Activated CD8-positive, alpha-beta memory T cell treated with anti-CD3 and anti-CD28 coated beads, Interleukin-2, amount 50 U/mL, for 48 hours (primary cell): ENCODE data around the gene STK33.

ENCODE experiments used
- DNase-seq: peaks from one replicate; pipeline ENCODE4 v3.0.0-alpha.2; 2020

Gene STK33

DNA sequence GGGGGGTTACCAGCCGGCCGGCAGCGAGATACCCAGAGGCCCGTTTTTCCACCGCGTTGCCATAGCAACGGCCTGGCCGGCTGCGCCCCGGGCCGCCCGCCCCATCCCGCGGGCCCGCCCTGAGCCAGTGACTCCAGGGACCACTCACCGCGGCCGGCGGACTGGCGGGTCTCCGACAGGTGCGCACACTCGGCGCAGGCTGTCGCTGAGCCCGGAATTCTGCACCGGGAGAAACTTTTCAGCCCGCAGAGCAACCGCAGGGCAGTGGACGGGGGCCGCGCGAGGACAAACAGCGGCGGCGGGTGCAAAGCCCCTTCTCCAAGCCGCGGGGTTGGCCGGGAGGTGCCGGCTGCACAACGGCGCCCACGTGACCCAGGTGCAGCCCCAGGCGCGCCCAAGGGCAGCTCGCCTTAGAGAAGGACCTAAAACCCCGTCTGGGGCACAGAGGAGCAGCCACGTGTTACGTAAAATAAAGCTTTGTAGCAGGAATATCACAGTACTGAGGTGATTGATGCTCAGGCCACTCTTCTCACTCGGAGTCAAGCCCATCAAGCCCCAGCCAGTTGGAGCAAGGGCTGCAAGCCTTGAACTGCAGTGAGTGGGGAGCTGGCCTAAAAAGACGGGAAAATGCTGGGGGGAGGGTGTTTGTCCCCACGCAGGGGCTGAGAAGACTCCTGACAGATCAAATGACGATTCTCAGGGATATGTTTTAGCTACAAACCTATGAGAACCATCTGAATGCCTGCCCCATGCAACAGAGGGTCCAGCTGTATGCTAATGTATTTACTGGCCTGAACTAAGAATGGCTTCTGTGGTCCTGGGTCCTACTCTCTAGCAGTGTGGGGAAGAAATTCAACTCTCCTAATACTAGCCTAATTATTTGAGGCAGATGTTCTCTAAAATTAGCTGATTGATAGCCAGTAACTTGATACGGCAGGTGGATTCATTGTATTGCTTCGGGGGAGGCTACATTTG lies at the start of gene STK33:
Gene STK33 (minus strand): TSS at position 294 of the 975 bp plus-strand sequence. CDS start 119,323 bp downstream, outside the sequence.
- DNase-seq = peak; percentile 84

DNA sequence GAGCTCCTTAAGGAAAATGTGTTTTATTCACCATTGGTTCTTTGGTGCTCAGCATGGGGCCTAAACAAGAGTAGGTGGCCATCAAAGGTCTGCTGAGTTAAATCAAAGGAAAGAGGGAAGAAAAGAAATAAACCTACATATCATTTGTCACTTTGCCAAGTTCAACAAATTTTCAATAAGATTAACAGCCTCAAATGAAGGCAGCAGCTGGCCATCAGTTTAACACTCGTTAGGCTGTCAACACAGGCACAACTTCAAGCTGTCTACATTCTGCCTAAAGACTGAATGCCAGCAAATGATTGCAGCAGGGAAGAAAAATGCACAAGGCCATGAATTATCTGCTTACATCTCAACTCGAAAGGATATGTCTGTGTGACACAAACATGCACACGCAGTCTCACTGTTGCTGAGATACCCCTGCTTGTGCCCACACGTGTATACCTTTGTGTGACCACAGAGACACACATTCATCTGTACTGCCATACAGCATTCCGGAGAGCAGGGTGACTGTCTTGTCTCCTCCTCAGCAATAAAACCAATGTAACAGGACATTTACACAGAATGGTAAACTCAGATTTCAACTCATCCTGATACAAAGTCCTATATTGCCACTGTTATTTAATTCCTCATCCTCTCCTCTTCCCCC lies 48.3 kb upstream of the STK33 start:
- no peak for DNase-seq

- no peak for DNase-seq
Observed at GRCh38 chr11:8641332-8641731, 47.3 kb upstream of the STK33 start.

DNA sequence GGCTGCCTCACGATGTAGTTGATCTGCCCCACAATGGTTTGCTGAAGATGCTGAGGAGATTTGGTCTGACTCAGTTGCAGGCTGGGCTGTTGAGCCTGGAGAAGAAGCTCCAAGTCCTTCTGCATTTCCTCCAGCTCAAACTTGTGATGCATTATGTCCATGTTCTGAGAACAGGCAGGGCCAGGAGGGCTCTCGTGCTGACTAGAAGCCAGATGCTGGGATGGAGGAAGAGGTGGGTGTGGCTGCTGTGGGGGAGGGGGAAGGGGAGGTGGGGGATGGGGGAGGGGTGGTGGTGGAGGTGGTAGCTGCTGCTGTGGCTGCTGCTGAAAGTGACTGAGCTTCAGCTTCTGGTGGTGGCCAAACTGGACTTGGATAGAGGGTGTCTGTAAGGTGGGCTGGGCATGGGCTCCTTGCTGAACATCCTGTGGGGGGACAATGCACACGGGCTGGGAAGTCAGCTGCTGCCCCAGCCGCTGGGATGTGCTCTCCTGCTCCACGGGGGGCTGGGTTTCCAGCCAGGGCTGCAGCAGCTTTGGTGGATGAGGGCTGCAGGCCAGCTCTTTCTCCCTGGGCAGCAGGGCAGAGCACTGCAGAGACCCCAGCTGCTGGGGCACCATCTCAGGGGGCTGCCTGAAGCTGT lies 46.4 kb upstream of the STK33 start:
- DNase-seq = no peak

- DNase-seq = no peak
Observed at GRCh38 chr11:8639655-8640054, 45.6 kb upstream of the STK33 start.

GRCh38 chr11:8638300-8638699 lies 44.3 kb upstream of the STK33 start:
- DNase-seq = no peak

GRCh38 chr11:8636127-8636526 lies 42.1 kb upstream of the STK33 start:
- DNase-seq = no peak

DNA sequence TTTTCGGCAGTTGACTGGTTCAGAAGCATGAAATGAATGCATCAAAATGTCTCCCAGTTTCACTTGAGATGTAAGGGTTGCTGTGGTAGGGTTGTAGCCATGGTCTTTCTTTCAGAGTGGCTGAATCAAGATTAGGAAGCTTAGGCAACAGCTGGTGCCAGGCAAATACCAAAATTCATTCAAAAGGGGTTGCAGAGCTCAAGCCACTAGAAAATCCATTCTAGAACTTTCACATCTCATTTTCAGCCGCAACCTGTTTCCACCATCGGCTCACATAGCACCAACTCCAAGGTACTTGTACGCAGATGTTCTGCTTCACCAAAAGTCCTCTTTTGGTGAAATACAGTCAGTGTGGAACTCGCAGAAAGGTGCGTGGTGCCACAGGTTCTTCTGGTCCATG lies 40.5 kb upstream of the STK33 start:
- no peak for DNase-seq

DNA sequence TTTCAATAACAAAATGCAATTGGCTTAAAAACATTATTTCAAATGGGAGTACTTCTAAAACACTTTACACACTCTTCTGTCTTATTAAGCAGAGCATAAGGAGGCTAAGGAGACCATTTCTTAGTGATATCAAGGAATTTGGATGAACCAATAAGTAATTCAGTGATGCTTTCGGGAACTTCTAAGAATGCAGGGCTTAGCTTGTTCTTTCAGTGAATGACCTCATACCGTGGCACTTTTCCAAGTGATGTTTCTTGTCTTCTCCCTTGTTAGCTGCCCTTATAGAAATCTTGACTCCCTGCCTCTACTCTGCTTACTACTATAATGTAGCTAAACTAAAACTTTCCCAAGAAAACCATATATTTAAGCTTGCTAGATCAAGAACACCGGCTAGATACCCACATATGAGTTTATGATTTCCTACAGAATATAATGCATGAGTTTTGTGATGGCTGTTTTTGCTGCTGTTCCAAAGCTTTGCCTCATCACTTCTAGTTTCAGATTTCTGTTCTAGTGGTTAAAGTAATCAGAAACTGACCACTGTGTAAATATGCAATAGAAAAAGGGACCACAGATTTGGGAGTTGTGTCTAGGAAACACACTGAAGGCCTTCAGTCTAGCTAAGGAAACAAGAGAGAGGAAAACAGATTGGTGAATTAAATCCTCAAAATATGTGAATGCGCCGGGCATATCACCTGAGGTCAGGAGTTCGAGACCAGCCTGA lies 37.5 kb upstream of the STK33 start:
- DNase-seq = no peak

- DNase-seq = no peak
Observed at GRCh38 chr11:8624698-8625097, 30.7 kb upstream of the STK33 start.

- no peak for DNase-seq
Observed at GRCh38 chr11:8621147-8621546, 27.1 kb upstream of the STK33 start.

DNA sequence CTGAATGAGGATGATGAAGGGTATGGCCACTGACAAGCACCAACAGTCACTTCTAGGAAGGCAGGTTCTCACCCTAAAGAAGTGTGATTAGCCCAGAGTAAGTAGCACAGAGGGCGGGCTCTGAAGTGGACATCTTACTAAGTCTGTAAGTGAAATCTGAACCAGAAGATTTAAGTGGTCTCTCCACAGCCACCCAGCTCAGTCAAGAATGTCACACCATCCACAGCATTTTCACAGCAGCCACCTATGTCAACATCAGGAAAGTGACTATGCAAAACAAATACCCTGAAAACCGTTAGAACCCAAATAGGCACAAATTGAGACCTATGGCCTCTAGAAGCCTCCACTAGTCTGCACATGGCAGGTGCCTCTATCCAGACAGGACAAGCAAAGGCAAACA lies 23.0 kb upstream of the STK33 start:
- no peak for DNase-seq

DNA sequence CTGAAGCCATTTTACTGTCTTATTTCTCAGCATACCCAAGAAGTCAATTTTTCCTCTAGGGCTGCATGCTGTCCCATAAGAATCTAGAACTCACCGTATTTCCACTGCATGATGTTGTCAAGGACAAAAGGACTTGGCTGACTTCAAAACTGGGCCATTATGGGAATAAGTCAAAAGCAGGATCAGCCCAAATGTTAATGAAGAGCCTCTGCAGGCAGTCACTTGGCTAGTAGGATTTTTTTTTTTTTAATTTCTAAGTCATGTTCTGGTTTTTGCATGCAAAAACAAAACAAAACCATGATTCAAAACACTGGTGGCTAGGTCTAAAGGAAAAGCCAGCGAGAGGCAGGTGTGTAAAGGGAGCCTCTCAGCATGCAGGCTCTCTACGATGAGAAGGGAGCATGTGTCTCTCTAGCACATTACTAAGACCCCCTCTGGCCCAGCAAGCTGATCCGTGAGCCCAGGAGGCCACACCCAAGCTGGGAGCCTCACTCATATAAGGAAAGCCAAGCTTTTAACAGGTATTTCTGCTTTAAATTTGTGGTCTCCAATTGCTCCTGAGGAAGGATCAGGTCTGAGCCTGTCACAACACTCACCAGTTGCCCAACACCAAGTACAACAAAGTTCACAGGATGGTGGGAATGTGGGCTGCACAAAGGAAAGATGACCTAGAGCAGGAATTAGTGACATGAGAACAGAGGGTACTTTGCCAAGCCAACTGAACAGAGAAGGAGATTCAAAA lies 21.4 kb upstream of the STK33 start:
- DNase-seq = no peak

GRCh38 chr11:8614497-8614896 lies 20.5 kb upstream of the STK33 start:
- DNase-seq = no peak

DNA sequence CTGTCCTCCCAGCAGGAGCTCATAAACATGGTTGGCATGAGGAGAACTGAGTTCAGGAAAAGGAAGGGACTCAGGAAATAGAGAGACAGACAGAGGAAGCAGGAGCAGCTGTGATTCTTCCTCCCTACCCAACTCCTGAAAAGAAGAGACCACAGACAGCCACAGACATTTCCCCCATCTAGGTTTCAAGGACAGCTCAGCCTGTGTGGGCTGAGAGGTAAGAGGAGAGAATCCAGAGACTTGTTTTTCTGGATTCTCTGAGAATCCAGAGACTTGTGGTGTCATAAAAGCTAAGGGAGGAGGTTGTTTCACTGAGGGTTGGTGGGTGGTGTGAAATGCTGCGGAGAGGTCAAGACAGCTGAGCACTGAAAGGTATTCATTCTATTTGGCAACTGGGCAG lies 19.0 kb upstream of the STK33 start:
- DNase-seq = no peak

GRCh38 chr11:8612522-8612921 lies 18.5 kb upstream of the STK33 start:
- no peak for DNase-seq

- peak; percentile 28 for DNase-seq
Observed at GRCh38 chr11:8610532-8611116, 16.6 kb upstream of the STK33 start.

DNA sequence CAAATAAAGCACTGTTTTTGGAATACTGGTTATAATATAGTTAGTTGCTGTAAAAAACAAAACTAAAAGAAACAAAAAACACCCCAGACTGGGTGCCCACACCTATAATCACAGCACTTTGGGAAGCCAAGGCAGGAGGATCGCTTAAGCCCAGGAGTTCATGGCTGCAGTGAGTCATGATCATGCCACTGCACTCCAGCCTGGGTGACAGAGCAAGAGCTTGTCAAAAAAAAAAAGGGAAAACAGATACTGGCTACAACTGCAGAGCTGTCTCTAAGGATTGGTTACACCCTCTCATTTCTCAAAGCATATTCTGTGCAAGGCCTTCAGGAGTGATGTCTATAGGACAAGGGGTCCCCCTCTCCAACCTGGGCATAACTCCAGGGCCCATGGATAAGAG lies 14.6 kb upstream of the STK33 start:
- no peak for DNase-seq

GRCh38 chr11:8605971-8606563 lies 12.0 kb upstream of the STK33 start:
- DNase-seq = no peak

- peak; percentile 72 for DNase-seq
Observed at GRCh38 chr11:8604078-8604723, 10.2 kb upstream of the STK33 start.

DNA sequence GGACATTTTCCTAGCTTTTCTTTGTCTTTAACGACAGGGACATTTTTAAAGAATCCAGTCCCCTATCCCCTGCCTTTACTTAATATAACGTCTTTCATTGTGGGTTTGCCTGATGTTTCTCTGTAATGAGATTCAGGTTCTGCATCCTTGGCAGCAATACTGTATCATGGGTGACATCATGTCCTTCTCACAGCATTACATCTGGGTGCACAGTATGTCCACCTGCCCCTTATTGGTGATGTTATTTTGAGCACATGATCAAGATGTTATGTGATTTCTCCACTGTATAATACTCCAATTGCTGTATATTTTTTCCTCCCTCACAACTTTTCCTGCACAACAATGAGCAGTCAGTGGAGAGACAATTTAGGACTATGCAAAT lies 9.7 kb upstream of the STK33 start:
- DNase-seq = no peak
